ENCODE data around the gene ZNF189. TPM values are rescaled to one million over a fixed set of nuclear protein-coding genes. Genes with fewer than 3 reads are reported as not detected.

The ZNF189 gene
- total and polyA plus RNA-seq, 2 donors (not counting 3 experiments of a cell fraction or from before 2014, with no cell fraction given): 3.3 to 14.6 TPM

DNA sequence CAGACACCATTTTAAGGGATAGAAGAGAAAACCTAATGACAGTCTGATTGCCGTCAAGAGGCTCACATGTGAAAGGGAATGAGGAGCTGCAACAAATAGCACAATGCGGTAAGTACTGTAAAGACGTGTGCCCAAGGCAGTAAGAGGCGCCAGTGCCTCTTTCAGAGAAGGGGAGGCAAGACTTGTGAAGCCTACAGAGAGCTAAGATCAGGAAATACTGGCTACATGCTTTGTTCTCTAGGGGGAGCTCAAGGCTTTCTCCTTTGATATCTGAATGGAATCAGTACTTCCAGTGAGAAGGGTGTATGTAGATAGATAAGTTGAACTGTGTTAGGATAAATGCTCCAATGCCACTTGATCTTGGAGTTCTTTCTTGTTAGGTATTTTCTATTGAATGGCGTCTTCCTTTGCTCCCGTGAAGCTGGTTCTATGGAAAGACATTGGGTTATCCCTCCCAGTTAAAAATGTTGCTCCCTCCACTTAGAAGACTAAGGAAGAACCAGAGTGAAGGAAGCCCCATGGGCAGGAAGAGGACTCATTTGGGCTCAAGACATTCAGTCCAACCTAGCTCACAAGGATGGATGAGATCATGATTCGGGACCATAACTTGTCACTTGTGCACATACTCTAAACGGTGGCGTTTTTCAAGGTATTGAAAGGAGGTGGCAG, 60.4 kb downstream of the ZNF189 start:
- Histone ChIP-seq H3K4me2 (ENCODE audit: insufficient read depth, low read length) (no peak overlapping the region), H2AFZ (ENCODE audit: low read depth, low read length) (no peak overlapping the region), H3K36me3 (ENCODE audit: control insufficient read depth in 2 of 2, extremely low read depth in 1 of 2, insufficient read depth in 2 of 2, low read length in 2 of 2) (no peaks in the 10 kb centered on the region), H3K4me3 (replicated peaks in 1 of 3; ENCODE audit: insufficient read depth in 1 of 3, low read depth in 1 of 3, low read length in 3 of 3) (no peak overlapping the region), H3K9me3 (replicated peaks; ENCODE audit: control insufficient read depth, insufficient read depth, low read length) (no peaks in the 10 kb centered on the region), H3K27me3 (ENCODE audit: control insufficient read depth in 2 of 2, insufficient read depth in 2 of 2, low read length in 2 of 2) (peaks cover 0 to 2% of the 10 kb centered on the region in 2 experiments), H4K20me1 (replicated peaks; ENCODE audit: control insufficient read depth, extremely low read depth, insufficient read depth, low read length) (no peaks in the 10 kb centered on the region), H3K4me1 (ENCODE audit: control insufficient read depth, extremely low read depth, insufficient read depth, low read length) (no peaks in the 10 kb centered on the region), H3K9ac (replicated peaks; ENCODE audit: extremely low read depth, insufficient read depth, low read length) (no peak overlapping the region), H3K27ac (ENCODE audit: insufficient read depth, low read depth, low read length) (no peak overlapping the region), H3K9me1 (replicated peaks; ENCODE audit: control insufficient read depth, extremely low read depth, insufficient read depth, low read length) (no peaks in the 10 kb centered on the region), H3K79me2 (ENCODE audit: control insufficient read depth, insufficient read depth, low read length) (no peaks in the 10 kb centered on the region)
- peak; percentile 77 for DNase-seq (ENCODE audit: low read depth, low spot score)
- TF ChIP-seq MYC (IDR thresholded peaks at IDR 0.05; ENCODE audit: low read depth, low read length): no peak
- TF ChIP-seq, protein P1, sequence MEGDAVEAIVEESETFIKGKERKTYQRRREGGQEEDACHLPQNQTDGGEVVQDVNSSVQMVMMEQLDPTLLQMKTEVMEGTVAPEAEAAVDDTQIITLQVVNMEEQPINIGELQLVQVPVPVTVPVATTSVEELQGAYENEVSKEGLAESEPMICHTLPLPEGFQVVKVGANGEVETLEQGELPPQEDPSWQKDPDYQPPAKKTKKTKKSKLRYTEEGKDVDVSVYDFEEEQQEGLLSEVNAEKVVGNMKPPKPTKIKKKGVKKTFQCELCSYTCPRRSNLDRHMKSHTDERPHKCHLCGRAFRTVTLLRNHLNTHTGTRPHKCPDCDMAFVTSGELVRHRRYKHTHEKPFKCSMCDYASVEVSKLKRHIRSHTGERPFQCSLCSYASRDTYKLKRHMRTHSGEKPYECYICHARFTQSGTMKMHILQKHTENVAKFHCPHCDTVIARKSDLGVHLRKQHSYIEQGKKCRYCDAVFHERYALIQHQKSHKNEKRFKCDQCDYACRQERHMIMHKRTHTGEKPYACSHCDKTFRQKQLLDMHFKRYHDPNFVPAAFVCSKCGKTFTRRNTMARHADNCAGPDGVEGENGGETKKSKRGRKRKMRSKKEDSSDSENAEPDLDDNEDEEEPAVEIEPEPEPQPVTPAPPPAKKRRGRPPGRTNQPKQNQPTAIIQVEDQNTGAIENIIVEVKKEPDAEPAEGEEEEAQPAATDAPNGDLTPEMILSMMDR (IDR thresholded peaks at IDR 0.05; ENCODE audit: extremely low read depth in 1 of 2, insufficient read depth in 1 of 2, low read depth in 1 of 2, low read length in 2 of 2): peak; percentile 45 to 71
- intact Hi-C loops (cut with micrococcal nuclease) (loop anchor here (1.0 kb wide), 1 partner anchor 71 kb away; no protein-coding TSS in a partner anchor), dilution Hi-C loops (cut with MboI; ENCODE audit: extremely low pct_ligation_motif_present, low sequenced_read_pairs) (no loop called here)
- ChIA-PET CTCF (interaction anchor here (0.6 to 7.2 kb wide), 25 partner anchors 8 to 108 kb away, joined by 3 to 261 read pairs (median 5); partner anchors contain the start of genes MRPL50, RNF20 and ZNF189), POLR2A (no interaction called here)
- FAIRE-seq: peak; percentile 15
- no TSS peak for BruUV-seq (replicated peaks)

Small RNA genes lying within 50 kb of the gene (small RNA-seq; reads per million reads assigned to genes)
- not detected for gene AL353621.2 (ENCODE audit: insufficient read depth, insufficient read length, low read depth, low replicate concordance)

Other genes starting within 250 kb of the ZNF189 start
- not detected in 2 replicates for gene BAAT, start 13.8 kb upstream of the ZNF189 start, total RNA-seq
- 0.01 TPM in 1 of 2 replicates, not detected in the other for gene BAAT, start 13.8 kb upstream of the ZNF189 start, polyA plus RNA-seq
- gene MRPL50, start 233 bp upstream of the ZNF189 start, total RNA-seq: 8.6 and 9.7 TPM in 2 replicates
- gene MRPL50, start 233 bp upstream of the ZNF189 start, polyA plus RNA-seq: 5.1 and 5.7 TPM in 2 replicates
- gene ALDOB, start 36.9 kb downstream of the ZNF189 start, total RNA-seq: not detected in 2 replicates
- gene ALDOB, start 36.9 kb downstream of the ZNF189 start, polyA plus RNA-seq: not detected in 2 replicates
- 31.6 and 33.7 TPM in 2 replicates for gene RNF20, start 135.0 kb downstream of the ZNF189 start, total RNA-seq
- 4.3 and 6.1 TPM in 2 replicates for gene RNF20, start 135.0 kb downstream of the ZNF189 start, polyA plus RNA-seq
- not detected in 2 replicates for gene PPP3R2, start 196.1 kb downstream of the ZNF189 start, total RNA-seq
- not detected in 2 replicates for gene PPP3R2, start 196.1 kb downstream of the ZNF189 start, polyA plus RNA-seq

Measured in endothelial cell of umbilical vein (primary cell).